ENCODE data around the gene LRCH4.
"Not testable (repeated sequence)": the region's sequence is repeated elsewhere in the genome, so short reads cannot be mapped to it uniquely, and the experiment has no call there.

LRCH4 gene

DNA sequence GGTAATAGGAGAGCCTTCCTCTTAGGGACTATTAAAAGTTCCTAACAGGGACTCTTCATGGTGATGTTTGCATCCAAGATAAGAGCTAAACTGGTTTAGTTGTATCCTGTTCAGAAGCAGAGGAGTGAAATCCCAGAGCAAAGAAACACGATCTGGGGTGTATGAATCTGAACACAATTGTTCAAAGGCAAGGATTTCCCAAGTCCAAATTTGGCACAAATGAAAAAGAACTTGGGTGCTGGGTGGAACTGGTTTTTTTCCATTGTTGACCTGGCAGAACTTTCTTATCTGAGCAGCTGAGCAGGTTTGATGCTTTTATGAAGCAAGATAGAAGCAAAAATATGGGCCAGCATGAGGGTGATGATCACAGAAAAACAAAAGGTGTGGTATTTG lies 41.0 kb downstream of the LRCH4 start:
- DNase-seq (ENCODE audit: low spot score), result no peak

- DNase-seq (ENCODE audit: low spot score), result no peak
Observed at GRCh38 chr7:100544386-100544785, 41.5 kb downstream of the LRCH4 start.

DNA sequence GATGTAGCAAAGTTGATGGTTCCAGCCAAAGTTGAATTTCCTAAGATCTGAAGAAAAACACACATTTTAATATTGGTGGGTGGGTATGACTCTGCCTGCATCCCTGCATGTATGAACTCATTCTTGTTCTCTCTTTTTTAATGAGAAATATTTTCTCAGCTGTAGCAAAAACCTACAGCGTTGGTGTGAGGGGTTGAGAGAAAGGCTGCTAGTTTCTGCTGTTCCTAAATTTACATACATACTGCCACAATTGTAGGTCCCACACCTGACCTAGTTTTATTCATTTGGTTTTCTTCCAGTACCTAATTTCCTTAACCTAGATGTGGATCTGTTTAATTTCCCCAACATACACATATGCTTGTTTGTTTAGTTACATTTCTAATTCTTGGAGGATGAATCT lies 42.3 kb downstream of the LRCH4 start:
- no peak for DNase-seq (ENCODE audit: low spot score)

DNA sequence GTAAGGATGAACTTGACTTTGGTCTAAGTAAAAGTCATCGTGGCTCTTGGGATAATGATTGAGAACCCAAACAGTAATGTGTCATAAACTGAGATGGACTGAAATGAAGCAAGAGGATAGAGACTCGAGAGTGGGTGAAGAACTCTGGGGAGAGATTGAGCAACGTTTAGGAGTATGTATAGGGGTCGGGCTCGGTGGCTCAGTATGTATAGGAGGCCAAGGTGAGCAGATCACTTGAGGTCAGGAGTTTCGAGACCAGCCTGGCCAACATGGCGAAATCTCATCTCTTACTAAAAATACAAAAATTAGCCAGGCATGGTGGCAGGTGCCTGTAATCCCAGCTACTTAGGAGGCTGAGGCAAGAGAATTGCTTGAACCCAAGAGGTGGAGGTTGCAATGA lies 44.6 kb downstream of the LRCH4 start:
- DNase-seq (ENCODE audit: low spot score), result not testable (repeated sequence)

DNA sequence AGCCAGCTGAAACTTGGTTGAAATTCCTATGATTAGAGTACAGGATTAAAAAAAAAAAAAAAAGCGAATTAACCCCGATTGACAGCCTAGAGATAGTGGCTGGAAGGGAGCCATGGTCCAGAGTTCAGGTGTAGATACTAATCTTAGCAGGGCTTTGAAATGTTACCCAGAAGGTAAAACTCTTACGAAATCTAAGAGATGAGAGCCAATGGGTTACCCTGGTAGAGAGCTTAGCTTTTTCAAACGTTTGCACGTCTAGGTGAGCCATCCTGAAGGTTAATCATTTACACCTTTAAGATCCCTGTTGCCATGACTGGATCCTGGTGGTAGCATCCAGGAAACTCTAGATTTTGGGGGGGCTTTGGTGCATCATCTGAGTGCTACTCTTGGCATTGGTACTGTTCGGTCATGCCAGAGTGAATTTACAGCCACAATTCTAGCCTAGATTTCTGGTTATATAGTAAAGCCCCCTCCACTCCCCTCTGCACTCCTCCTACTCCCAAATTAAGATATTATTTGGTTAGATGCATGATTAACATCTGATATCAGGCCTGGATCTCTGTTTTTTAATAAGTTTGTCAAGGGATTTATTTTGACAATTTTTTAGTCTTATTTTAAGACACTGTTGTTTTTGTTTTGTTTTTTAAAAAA lies 45.7 kb downstream of the LRCH4 start:
- DNase-seq (ENCODE audit: low spot score), result peak; percentile 87

DNA sequence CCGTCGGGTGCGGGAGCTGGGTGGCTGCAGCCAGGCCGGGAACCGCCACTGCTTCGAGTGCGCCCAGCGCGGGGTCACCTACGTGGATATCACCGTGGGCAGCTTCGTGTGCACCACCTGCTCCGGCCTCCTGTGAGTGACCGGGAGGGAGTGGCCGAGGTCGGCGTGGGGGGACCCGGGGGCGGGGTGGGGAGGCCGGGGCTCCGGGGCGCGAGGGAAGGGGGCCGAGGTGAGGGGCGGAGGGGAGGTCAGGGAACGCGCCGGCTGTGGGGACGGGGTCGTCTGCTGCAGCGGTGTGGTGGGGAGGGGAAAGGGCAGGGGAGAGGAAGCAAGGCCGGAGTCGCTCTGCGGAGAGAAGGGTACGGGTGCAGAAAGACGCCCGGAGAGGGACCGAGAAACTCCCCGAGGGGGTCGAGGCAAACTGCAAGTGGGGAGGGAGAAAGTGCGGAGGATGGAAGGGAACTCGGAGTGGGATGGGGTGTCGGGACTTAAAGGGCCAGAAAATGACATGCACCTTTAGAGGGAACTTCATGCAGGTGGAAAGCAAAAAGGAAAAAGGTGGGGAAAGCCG lies 46.4 kb downstream of the LRCH4 start:
- no peak for DNase-seq (ENCODE audit: low spot score)

- DNase-seq (ENCODE audit: low spot score), result peak; percentile 98
Observed at GRCh38 chr7:100538654-100539435, 47.1 kb downstream of the LRCH4 start, which contains the start of gene AGFG2. Gene AGFG2, plus strand, starts transcription at chr7:100539203. Its CDS starts 144 bp downstream, at chr7:100539347.

- no peak for DNase-seq (ENCODE audit: low spot score)
Observed at GRCh38 chr7:100538348-100538653, 47.6 kb downstream of the LRCH4 start.

GRCh38 chr7:100536695-100537094 lies 49.2 kb downstream of the LRCH4 start:
- not testable (repeated sequence) for DNase-seq (ENCODE audit: low spot score)

- DNase-seq (ENCODE audit: low spot score), result not testable (repeated sequence)
Observed at GRCh38 chr7:100535982-100536381, 49.9 kb downstream of the LRCH4 start.

GRCh38 chr7:100532165-100533022 lies 53.5 kb downstream of the LRCH4 start:
- no peak for DNase-seq (ENCODE audit: low spot score)

GRCh38 chr7:100528108-100528866 lies 57.6 kb downstream of the LRCH4 start:
- not testable (repeated sequence) for DNase-seq (ENCODE audit: low spot score)
